SK-N-SH treated with all-trans-retinoic acid at 6 μM for 48 hours (cell line): Measurements from ENCODE around the gene CFAP210.
"Not testable (repeated sequence)": the region's sequence is repeated elsewhere in the genome, so short reads cannot be mapped to it uniquely, and the experiment has no call there.

Experiments
- ATAC-seq: fragments of 200-7000 bp; cut with Tn5 transposase; 3 replicates; pipeline ENCODE4 v1.9.1; 2020; ENCODE audit warnings: mild to moderate bottlenecking, moderate library complexity
- CSDC2 ChIP-seq: fragments of 250-450 bp; sonication (Bioruptor Pico); IDR thresholded peaks from 2 replicates; pipeline ENCODE4 v1.5.0; 2020; ENCODE audit warnings: mild to moderate bottlenecking, moderate library complexity
- ESRRG ChIP-seq: fragments of 250-450 bp; sonication (Bioruptor Pico); IDR thresholded peaks from 2 replicates; pipeline ENCODE4 v1.6.1; 2021; ENCODE audit warnings: mild to moderate bottlenecking
- OSR1 ChIP-seq: fragments of 250-450 bp; sonication (Bioruptor Pico); IDR thresholded peaks from 2 replicates; pipeline ENCODE4 v1.8.0; 2022; ENCODE audit warnings: moderate library complexity, mild to moderate bottlenecking, inconsistent platforms
- PATZ1 ChIP-seq: fragments of 250-450 bp; sonication (Bioruptor Pico); IDR thresholded peaks from 2 replicates; pipeline ENCODE4 v1.8.0; 2020; ENCODE audit warnings: mild to moderate bottlenecking, moderate library complexity, borderline replicate concordance
- PPARA ChIP-seq: fragments of 250-450 bp; sonication (Bioruptor Pico); IDR thresholded peaks from 2 replicates; pipeline ENCODE4 v1.5.0; 2020; ENCODE audit warnings: mild to moderate bottlenecking, borderline replicate concordance
- RARB ChIP-seq: fragments of 250-450 bp; sonication (Bioruptor Pico); IDR thresholded peaks from 2 replicates; pipeline ENCODE4 v1.8.0; 2021; ENCODE audit warnings: mild to moderate bottlenecking, moderate library complexity
- TCF4 ChIP-seq: fragments of 250-450 bp; sonication (Bioruptor Pico); IDR thresholded peaks from 2 replicates; pipeline ENCODE4 v1.8.0; 2021; ENCODE audit warnings: mild to moderate bottlenecking, moderate library complexity, borderline replicate concordance
- TOX ChIP-seq: fragments of 250-450 bp; sonication (Bioruptor Pico); IDR thresholded peaks from 2 replicates; pipeline ENCODE4 v1.8.0; 2021; ENCODE audit warnings: mild to moderate bottlenecking, moderate library complexity, borderline replicate concordance
- ZC3H10 ChIP-seq: fragments of 250-450 bp; sonication (Bioruptor Pico); IDR thresholded peaks from 2 replicates; pipeline ENCODE4 v1.5.1; 2021; ENCODE audit warnings: mild to moderate bottlenecking, moderate library complexity
- ZFP30 ChIP-seq: fragments of 450-650 bp; formaldehyde crosslinking; IDR thresholded peaks from 2 replicates; pipeline ENCODE4 v1.5.0; 2022; ENCODE audit warnings: mild to moderate bottlenecking, moderate library complexity
- ZNF565 ChIP-seq: fragments of 450-650 bp; formaldehyde crosslinking; conservative IDR thresholded peaks from 2 replicates; pipeline ENCODE4 v1.5.0; 2020; ENCODE audit warnings: low read depth, mild to moderate bottlenecking, moderate library complexity
- ZNF70 ChIP-seq: fragments of 450-650 bp; formaldehyde crosslinking; IDR thresholded peaks from 2 replicates; pipeline ENCODE4 v1.5.0; 2020; ENCODE audit warnings: mild to moderate bottlenecking, moderate library complexity
- ZNF8 ChIP-seq: fragments of 450-650 bp; formaldehyde crosslinking; IDR thresholded peaks from 2 replicates; pipeline ENCODE4 v1.5.0; 2020; ENCODE audit warnings: mild to moderate bottlenecking, moderate library complexity
- TF ChIP-seq, protein P1 (sequence below): fragments of 250-450 bp; sonication (Bioruptor Pico); IDR thresholded peaks from 2 replicates; pipeline ENCODE4 v1.5.0; 2020; ENCODE audit warnings: mild to moderate bottlenecking, moderate library complexity
- TF ChIP-seq, protein P2 (sequence below): fragments of 250-450 bp; sonication (Bioruptor Pico); IDR thresholded peaks from 2 replicates; pipeline ENCODE4 v1.5.1; 2020; ENCODE audit warnings: low read depth, mild to moderate bottlenecking, moderate library complexity

The CFAP210 gene

GRCh38 chr2:169690958-169691357 is 3.2 kb downstream of the CFAP210 start (continued):
- TF ChIP-seq, protein P1, sequence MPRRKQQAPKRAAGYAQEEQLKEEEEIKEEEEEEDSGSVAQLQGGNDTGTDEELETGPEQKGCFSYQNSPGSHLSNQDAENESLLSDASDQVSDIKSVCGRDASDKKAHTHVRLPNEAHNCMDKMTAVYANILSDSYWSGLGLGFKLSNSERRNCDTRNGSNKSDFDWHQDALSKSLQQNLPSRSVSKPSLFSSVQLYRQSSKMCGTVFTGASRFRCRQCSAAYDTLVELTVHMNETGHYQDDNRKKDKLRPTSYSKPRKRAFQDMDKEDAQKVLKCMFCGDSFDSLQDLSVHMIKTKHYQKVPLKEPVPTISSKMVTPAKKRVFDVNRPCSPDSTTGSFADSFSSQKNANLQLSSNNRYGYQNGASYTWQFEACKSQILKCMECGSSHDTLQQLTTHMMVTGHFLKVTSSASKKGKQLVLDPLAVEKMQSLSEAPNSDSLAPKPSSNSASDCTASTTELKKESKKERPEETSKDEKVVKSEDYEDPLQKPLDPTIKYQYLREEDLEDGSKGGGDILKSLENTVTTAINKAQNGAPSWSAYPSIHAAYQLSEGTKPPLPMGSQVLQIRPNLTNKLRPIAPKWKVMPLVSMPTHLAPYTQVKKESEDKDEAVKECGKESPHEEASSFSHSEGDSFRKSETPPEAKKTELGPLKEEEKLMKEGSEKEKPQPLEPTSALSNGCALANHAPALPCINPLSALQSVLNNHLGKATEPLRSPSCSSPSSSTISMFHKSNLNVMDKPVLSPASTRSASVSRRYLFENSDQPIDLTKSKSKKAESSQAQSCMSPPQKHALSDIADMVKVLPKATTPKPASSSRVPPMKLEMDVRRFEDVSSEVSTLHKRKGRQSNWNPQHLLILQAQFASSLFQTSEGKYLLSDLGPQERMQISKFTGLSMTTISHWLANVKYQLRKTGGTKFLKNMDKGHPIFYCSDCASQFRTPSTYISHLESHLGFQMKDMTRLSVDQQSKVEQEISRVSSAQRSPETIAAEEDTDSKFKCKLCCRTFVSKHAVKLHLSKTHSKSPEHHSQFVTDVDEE (CRISPR knock-in tag) = no peak
- TF ChIP-seq ZC3H10 (CRISPR knock-in tag) = no peak
- TF ChIP-seq TCF4 (CRISPR knock-in tag) = no peak
- TF ChIP-seq ZNF8 (CRISPR knock-in tag) = no peak
- TF ChIP-seq ZNF70 (CRISPR knock-in tag) = no peak

GRCh38 chr2:169687943-169688342 is 6.3 kb downstream of the CFAP210 start:
- ATAC-seq = not testable (repeated sequence)

DNA sequence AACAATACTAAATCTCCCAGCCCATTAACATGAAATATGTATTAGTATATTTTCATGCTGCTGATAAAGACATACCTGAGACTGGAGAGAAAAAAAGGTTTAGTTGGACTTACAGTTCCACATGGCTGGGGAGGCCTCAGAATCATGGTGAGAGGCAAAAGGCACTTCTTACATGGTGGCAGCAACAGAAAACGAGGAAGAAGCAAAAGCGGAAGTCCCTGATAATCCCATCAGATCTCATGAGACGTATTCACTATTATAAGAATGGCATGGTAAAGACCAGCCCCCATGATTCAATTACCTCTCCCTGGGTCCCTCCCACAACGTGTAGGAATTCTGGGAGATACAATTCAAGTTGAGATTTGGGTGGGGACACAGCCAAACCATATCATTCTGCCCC is 7.4 kb downstream of the CFAP210 start:
- not testable (repeated sequence) for ATAC-seq

DNA sequence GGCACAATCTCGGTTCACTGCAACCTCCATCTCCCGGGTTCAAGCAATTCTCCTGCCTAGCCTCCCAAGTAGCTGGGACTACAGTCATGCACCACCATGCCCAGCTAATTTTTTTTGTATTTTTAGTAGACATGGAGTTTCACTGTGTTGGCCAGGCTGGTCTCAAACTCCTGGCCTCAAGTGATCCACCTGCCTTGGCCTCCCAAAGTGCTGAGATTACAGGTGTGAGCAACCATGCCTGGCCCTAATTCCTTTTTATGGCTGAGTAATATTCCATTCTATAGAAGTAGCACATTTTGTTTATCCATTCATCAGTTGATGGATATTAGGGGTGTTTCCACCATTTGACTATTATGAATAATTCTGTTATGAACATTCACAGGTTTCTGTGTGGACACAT is 9.5 kb downstream of the CFAP210 start:
- ATAC-seq = not testable (repeated sequence)

GRCh38 chr2:169684135-169684565 is 10.1 kb downstream of the CFAP210 start:
- ATAC-seq = no peak

GRCh38 chr2:169683425-169684134 is 10.6 kb downstream of the CFAP210 start:
- TF ChIP-seq OSR1 (CRISPR knock-in tag) = no peak
- TF ChIP-seq PATZ1 (CRISPR knock-in tag) = no peak
- TF ChIP-seq, protein P2, sequence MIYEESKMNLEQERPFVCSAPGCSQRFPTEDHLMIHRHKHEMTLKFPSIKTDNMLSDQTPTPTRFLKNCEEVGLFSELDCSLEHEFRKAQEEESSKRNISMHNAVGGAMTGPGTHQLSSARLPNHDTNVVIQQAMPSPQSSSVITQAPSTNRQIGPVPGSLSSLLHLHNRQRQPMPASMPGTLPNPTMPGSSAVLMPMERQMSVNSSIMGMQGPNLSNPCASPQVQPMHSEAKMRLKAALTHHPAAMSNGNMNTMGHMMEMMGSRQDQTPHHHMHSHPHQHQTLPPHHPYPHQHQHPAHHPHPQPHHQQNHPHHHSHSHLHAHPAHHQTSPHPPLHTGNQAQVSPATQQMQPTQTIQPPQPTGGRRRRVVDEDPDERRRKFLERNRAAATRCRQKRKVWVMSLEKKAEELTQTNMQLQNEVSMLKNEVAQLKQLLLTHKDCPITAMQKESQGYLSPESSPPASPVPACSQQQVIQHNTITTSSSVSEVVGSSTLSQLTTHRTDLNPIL = no peak
- TF ChIP-seq RARB (CRISPR knock-in tag) = no peak
- no peak for TF ChIP-seq ZNF8 (CRISPR knock-in tag)
- no peak for ATAC-seq

More at GRCh38 chr2:169684135-169684565, 10.1 kb downstream of the CFAP210 start:
- TF ChIP-seq, protein P2 = no peak
- TF ChIP-seq ZNF70 (CRISPR knock-in tag) = no peak
- TF ChIP-seq ZC3H10 (CRISPR knock-in tag) = no peak
- no peak for TF ChIP-seq ZFP30 (CRISPR knock-in tag)
- no peak for TF ChIP-seq ESRRG (CRISPR knock-in tag)
- no peak for TF ChIP-seq PPARA
- TF ChIP-seq OSR1 (CRISPR knock-in tag) = no peak

- no peak for TF ChIP-seq ESRRG (CRISPR knock-in tag)
- TF ChIP-seq ZNF565 (CRISPR knock-in tag) = no peak
- TF ChIP-seq OSR1 (CRISPR knock-in tag) = no peak
- no peak for ATAC-seq
Observed at GRCh38 chr2:169683054-169683424, 11.2 kb downstream of the CFAP210 start.

GRCh38 chr2:169676850-169677249 is 17.4 kb downstream of the CFAP210 start:
- ATAC-seq = no peak
- TF ChIP-seq, protein P2 = no peak
- TF ChIP-seq PATZ1 (CRISPR knock-in tag) (no peak), CSDC2 (no peak), TOX (CRISPR knock-in tag) (no peak)
